Bronchial epithelial cell (primary cell): ENCODE data around the gene SHLD1. TPM values are rescaled to one million over a fixed set of nuclear protein-coding genes. Genes with fewer than 3 reads are reported as not detected.

Experiments
- DNase-seq: peaks from one replicate; pipeline ENCODE4 v3.0.0-alpha.2; 2010; ENCODE audit warnings: low read depth
- FAIRE-seq: peaks from 2 replicates; lab custom pipeline; 2011; peaks lifted over from hg19 to GRCh38; lab: Jason Lieb, UNC
- H3K27me3 ChIP-seq: 2 replicates; pipeline ENCODE4 v1.5.1; 2011; ENCODE audit warnings: low read length; ENCODE audit not compliant: control insufficient read depth, insufficient read depth
- H3K36me3 ChIP-seq: 2 replicates; pipeline ENCODE4 v1.5.1; 2011; ENCODE audit warnings: low read length; ENCODE audit not compliant: control insufficient read depth, insufficient read depth
- H3K4me3 ChIP-seq: 2 replicates; pipeline ENCODE4 v1.5.1; 2011; ENCODE audit warnings: mild to moderate bottlenecking, low read depth, low read length, control low read depth
- CTCF ChIP-seq: IDR thresholded peaks from 2 replicates; pipeline ENCODE4 v1.5.1; 2011; ENCODE audit warnings: mild to moderate bottlenecking, moderate library complexity, low read length, control low read depth, inconsistent platforms; ENCODE audit not compliant: insufficient read depth, severe bottlenecking
- total RNA-seq: library from RNA; depleted of rRNA; stranded (reverse); fragments of >200 nt; gene quantifications from 2 replicates; pipeline ENCODE4 v1.2.1, GENCODE V29; 2014

The SHLD1 gene
- total RNA-seq, 1 donor from 2014 or later: 4.5 TPM

- no peak for TF ChIP-seq CTCF
- H3K4me3 ChIP-seq: no peak overlapping the region
- no peak for FAIRE-seq
- H3K36me3 ChIP-seq: no peaks in the 10 kb centered on the region
- H3K27me3 ChIP-seq: no peaks in the 10 kb centered on the region
- no peak for DNase-seq
Observed at GRCh38 chr20:5807431-5807830, 57.2 kb downstream of the SHLD1 start.

GRCh38 chr20:5808901-5809300, 58.7 kb downstream of the SHLD1 start:
- H3K27me3 ChIP-seq: no peaks in the 10 kb centered on the region
- no peaks in the 10 kb centered on the region for H3K36me3 ChIP-seq
- no peak for FAIRE-seq
- DNase-seq: no peak
- TF ChIP-seq CTCF: no peak
- H3K4me3 ChIP-seq: no peak overlapping the region

GRCh38 chr20:5809495-5809894, 59.3 kb downstream of the SHLD1 start:
- TF ChIP-seq CTCF: no peak
- Histone ChIP-seq H3K4me3 (no peak overlapping the region), H3K27me3 (no peaks in the 10 kb centered on the region), H3K36me3 (no peaks in the 10 kb centered on the region)
- no peak for FAIRE-seq
- DNase-seq: no peak

- Histone ChIP-seq H3K36me3 (no peaks in the 10 kb centered on the region), H3K27me3 (no peaks in the 10 kb centered on the region), H3K4me3 (no peak overlapping the region)
- no peak for FAIRE-seq
- no peak for DNase-seq
- no peak for TF ChIP-seq CTCF
Observed at GRCh38 chr20:5810800-5811422, 60.7 kb downstream of the SHLD1 start.

GRCh38 chr20:5811746-5812145, 61.5 kb downstream of the SHLD1 start:
- Histone ChIP-seq H3K36me3 (no peaks in the 10 kb centered on the region), H3K4me3 (no peak overlapping the region), H3K27me3 (no peaks in the 10 kb centered on the region)
- FAIRE-seq (no peak), DNase-seq (no peak)
- no peak for TF ChIP-seq CTCF

GRCh38 chr20:5818346-5818681, 68.1 kb downstream of the SHLD1 start:
- Histone ChIP-seq H3K4me3 (no peak overlapping the region), H3K27me3 (no peaks in the 10 kb centered on the region), H3K36me3 (no peaks in the 10 kb centered on the region)
- DNase-seq: no peak
- FAIRE-seq: no peak
- TF ChIP-seq CTCF: no peak
